SIG-M5 treated with dmso at 0.1 percent for 504 hours (cell line): ENCODE results near the gene PDIA4.
"Not testable (repeated sequence)": the region's sequence is repeated elsewhere in the genome, so short reads cannot be mapped to it uniquely, and the experiment has no call there.

Experiments
- DNase-seq: peaks from one replicate; lab custom pipeline; 2025; ENCODE audit not compliant: unreplicated experiment; lab: John Stamatoyannopoulos, UW

PDIA4 gene

GRCh38 chr7:149003560-149004305 is 24.6 kb downstream of the PDIA4 start:
- DNase-seq, result no peak

GRCh38 chr7:149003018-149003417 is 25.3 kb downstream of the PDIA4 start:
- DNase-seq, result no peak

- no peak for DNase-seq
These were observed 25.7 kb downstream of the PDIA4 start for GRCh38 chr7:149002604-149003003.

GRCh38 chr7:149001427-149002068 is 26.8 kb downstream of the PDIA4 start:
- no peak for DNase-seq

GRCh38 chr7:149000961-149001360 is 27.3 kb downstream of the PDIA4 start:
- DNase-seq, result no peak

- no peak for DNase-seq
These were observed 29.1 kb downstream of the PDIA4 start for GRCh38 chr7:148999192-148999591.

GRCh38 chr7:148997497-148997896 is 30.8 kb downstream of the PDIA4 start:
- no peak for DNase-seq

GRCh38 chr7:148994576-148994975 is 33.7 kb downstream of the PDIA4 start:
- no peak for DNase-seq

GRCh38 chr7:148993193-148993592 is 35.1 kb downstream of the PDIA4 start:
- no peak for DNase-seq

GRCh38 chr7:148991536-148991935 is 36.8 kb downstream of the PDIA4 start:
- no peak for DNase-seq

GRCh38 chr7:148987751-148988512 is 40.4 kb downstream of the PDIA4 start:
- DNase-seq, result no peak

- peak; percentile 90 for DNase-seq
These were observed 41.1 kb downstream of the PDIA4 start for GRCh38 chr7:148987010-148987750.

- DNase-seq, result no peak
These were observed 41.6 kb downstream of the PDIA4 start for GRCh38 chr7:148986742-148987009.

- peak; percentile 85 for DNase-seq
These were observed 44.8 kb downstream of the PDIA4 start for GRCh38 chr7:148983200-148984146.

GRCh38 chr7:148982654-148983199 is 45.6 kb downstream of the PDIA4 start:
- DNase-seq, result peak; percentile 40

- no peak for DNase-seq
These were observed 48.5 kb downstream of the PDIA4 start for GRCh38 chr7:148979827-148980226.

- not testable (repeated sequence) for DNase-seq
These were observed 49.2 kb downstream of the PDIA4 start for GRCh38 chr7:148979072-148979471.

- no peak for DNase-seq
These were observed 50.2 kb downstream of the PDIA4 start for GRCh38 chr7:148978091-148978490.

GRCh38 chr7:148975896-148976295 is 52.4 kb downstream of the PDIA4 start:
- DNase-seq, result no peak

GRCh38 chr7:148973256-148973655 is 55.0 kb downstream of the PDIA4 start:
- DNase-seq, result no peak
